LNCAP (cell line): Measurements from ENCODE around the gene KLK11.

ENCODE experiments used
- TF ChIP-seq, protein P1 (sequence below): fragments of 450-650 bp; IDR thresholded peaks from 2 replicates; pipeline ENCODE4 v1.5.1; 2017; ENCODE audit warnings: mild to moderate bottlenecking

Gene KLK11

DNA sequence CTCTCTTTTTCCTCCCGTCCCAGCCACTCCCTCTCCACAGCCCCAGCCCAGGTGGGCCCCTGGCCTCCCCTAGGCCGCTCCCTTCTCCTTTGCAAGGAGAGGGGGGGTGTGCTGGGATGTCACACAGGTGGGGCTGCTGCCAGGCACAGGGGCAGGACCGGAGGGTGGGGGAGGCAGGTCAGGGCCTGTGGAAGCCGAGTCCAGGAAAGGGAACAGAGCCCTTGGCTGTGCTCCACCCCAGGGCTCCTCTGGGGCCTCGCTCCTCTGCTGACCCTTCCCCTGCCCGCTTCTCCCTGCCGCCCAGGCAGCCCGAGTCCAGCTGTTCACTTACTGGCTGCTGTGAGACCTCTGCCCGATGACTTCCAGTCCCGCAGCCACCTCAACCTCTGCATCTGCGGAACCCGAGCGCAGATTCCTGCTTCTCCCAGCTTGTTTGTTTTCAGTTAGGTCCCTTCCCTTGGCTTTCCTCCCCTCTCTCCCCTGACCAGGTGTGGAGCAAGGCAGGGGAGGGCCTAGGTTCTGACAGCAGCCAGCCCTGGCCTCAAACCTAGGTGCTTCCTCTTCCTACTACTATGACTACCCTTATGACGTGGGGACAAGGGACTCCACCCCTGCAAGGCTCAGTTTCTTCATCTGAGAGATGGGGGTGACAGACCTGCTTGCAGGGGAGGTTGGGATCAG, 850 bp upstream of the KLK11 start:
- TF ChIP-seq, protein P1, sequence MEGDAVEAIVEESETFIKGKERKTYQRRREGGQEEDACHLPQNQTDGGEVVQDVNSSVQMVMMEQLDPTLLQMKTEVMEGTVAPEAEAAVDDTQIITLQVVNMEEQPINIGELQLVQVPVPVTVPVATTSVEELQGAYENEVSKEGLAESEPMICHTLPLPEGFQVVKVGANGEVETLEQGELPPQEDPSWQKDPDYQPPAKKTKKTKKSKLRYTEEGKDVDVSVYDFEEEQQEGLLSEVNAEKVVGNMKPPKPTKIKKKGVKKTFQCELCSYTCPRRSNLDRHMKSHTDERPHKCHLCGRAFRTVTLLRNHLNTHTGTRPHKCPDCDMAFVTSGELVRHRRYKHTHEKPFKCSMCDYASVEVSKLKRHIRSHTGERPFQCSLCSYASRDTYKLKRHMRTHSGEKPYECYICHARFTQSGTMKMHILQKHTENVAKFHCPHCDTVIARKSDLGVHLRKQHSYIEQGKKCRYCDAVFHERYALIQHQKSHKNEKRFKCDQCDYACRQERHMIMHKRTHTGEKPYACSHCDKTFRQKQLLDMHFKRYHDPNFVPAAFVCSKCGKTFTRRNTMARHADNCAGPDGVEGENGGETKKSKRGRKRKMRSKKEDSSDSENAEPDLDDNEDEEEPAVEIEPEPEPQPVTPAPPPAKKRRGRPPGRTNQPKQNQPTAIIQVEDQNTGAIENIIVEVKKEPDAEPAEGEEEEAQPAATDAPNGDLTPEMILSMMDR = no peak

DNA sequence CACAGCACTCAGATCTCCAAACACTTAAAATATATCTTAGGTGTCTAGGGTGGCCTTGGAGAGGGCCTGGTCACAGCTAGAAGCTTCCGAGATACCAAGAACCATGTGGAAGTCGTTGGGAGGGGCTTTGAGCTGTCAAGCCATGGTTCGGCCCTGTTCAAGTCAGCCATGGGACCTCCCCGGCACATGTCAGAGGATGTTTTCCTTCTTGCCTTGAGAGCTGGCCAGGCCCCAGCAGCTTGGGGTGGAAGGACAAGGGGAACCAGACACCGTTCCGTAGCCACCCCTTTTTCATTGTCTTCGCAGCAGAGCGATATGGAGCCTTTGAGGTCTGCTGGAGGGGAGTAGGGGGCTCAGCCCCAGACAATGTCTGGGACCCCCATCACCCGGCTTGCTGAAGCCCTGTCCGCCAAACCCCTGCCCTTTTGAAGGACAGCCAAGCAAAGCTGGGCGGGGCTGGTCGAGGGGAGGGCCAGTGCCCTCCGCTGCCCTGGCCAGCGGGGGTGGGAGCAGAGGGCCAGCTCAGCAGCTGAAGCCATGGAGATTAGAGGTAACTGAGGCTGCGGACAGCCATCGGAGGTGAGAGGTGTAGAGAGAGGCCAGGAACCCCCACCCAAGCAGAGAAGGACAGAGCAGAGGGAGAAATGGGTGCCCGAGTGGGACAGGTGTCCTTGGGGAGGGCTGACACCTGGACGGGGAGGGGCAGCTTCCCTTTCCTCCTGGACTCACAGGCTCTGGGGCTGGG, 435 bp downstream of the KLK11 start:
- TF ChIP-seq, protein P1 = no peak

- TF ChIP-seq, protein P1 = no peak
Measured at GRCh38 chr19:51025401-51025800, 1.0 kb downstream of the KLK11 start.

DNA sequence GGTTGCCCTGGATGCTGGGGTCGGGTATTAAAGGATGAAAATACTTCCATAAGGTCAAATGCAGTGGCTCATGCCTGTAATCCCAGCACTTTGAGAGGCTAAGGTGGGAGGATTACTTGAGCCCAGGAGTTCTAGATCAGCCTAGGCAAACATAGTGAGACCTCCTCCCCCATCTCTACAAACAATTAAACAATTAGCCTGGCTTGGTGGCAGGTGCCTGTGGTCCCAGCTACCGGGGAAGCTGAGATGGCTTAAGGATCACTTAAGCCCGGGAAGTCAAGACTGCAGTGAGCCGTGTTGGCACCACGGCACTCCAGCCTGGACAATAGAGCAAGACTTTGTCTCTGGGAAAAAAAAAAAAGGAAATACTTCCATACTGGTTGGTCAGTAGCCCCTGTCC, 1.5 kb downstream of the KLK11 start:
- TF ChIP-seq, protein P1 = no peak

- TF ChIP-seq, protein P1 = no peak
Measured at GRCh38 chr19:51023946-51024345, 2.5 kb downstream of the KLK11 start.

DNA sequence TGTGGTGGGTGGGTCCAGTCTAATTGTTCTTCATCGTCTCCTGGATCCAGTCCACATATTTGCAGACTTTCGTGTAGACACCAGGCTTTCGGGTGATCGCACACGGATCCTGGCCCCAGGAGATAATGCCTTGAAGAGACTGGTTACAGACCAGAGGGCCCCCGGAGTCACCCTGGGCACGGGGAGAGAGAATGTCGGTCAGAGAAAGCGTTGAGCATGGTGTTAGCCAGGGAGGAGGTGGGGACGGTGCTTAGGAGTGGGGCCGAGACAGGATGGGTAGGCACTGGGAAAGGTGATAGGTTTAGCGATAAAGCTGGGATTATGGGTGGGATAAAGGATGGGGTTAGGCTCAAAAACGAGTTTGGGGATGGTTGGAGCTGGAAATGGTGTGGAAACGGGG, 3.9 kb downstream of the KLK11 start:
- TF ChIP-seq, protein P1 = no peak

- TF ChIP-seq, protein P1 = peak; percentile 90
Measured at GRCh38 chr19:51020988-51021651, 5.3 kb downstream of the KLK11 start.
